Fibroblast of skin of scalp (primary cell): ENCODE measurements around the gene TRIM60.
"Not testable (repeated sequence)": the region's sequence is repeated elsewhere in the genome, so short reads cannot be mapped to it uniquely, and the experiment has no call there.

ENCODE experiments used
- DNase-seq: peaks from one replicate; pipeline ENCODE4 v3.0.0-alpha.2; 2013

Gene TRIM60

GRCh38 chr4:165053645-165054044 lies 21.8 kb downstream of the TRIM60 start, which contains the start of gene TRIM75:
Gene TRIM75 (plus strand): TSS chr4:165053866. CDS start chr4:165059148, 5,282 bp downstream.
- DNase-seq = no peak

GRCh38 chr4:165055601-165056000 lies 23.8 kb downstream of the TRIM60 start:
- DNase-seq = no peak

- DNase-seq = no peak
Measured at GRCh38 chr4:165058666-165059065, 26.9 kb downstream of the TRIM60 start.

- DNase-seq = no peak
Measured at GRCh38 chr4:165059386-165059785, 27.6 kb downstream of the TRIM60 start.

GRCh38 chr4:165060938-165061337 lies 29.1 kb downstream of the TRIM60 start:
- DNase-seq = no peak

GRCh38 chr4:165070560-165070959 lies 38.8 kb downstream of the TRIM60 start:
- DNase-seq = no peak

GRCh38 chr4:165073346-165073745 lies 41.5 kb downstream of the TRIM60 start:
- DNase-seq = not testable (repeated sequence)

GRCh38 chr4:165077034-165077578 lies 45.3 kb downstream of the TRIM60 start:
- no peak for DNase-seq

GRCh38 chr4:165079476-165079875 lies 47.7 kb downstream of the TRIM60 start:
- no peak for DNase-seq

- DNase-seq = not testable (repeated sequence)
Measured at GRCh38 chr4:165084787-165085186, 53.0 kb downstream of the TRIM60 start.

- no peak for DNase-seq
Measured at GRCh38 chr4:165085946-165086345, 54.1 kb downstream of the TRIM60 start.

GRCh38 chr4:165088366-165088765 lies 56.6 kb downstream of the TRIM60 start:
- DNase-seq = no peak
